GM19351 (cell line): ENCODE results near the gene RPN1.
"Not testable (repeated sequence)": the region's sequence is repeated elsewhere in the genome, so short reads cannot be mapped to it uniquely, and the experiment has no call there.

Source experiments
- ATAC-seq: cut with Tn5 transposase; IDR thresholded peaks from one replicate; pipeline ENCODE4 v1.9.1; 2021; ENCODE audit warnings: mild to moderate bottlenecking, moderate library complexity; ENCODE audit not compliant: unreplicated experiment

Gene RPN1

DNA sequence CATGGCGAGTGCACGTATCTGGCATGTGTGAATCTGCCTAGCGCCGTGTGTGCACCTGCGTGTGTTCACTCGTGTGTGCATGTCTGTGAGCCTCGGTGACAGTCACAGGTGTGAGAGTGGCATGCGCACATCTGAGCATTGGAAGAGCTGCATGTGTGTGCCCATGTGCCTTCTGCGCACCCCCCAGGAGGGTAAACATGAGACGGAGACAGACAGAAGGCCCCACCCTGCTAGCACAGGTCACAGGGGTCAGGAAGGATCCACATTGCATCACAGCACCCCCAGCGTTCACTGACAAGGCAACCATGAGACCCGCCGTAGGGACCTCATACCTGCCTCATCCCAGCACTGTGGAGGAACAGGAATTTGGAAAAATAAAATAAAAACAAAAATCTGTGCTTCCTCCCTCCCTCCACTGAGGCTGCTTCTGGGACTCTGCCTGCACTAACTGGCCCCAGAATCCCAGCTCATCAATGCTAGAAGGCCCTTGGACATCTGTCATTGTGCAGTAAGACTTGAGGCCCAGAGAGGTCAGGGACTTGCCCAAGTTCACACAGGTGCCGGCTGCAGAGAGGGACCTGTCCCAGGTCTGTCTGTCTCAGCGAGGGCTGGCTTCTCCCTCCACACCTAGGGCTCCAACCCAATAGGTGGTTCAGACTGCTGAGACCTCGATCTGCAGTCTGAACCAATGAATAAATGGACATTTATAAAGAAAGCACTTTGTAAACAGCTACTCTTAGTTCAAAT, 37.4 kb downstream of the RPN1 start:
- no peak for ATAC-seq

DNA sequence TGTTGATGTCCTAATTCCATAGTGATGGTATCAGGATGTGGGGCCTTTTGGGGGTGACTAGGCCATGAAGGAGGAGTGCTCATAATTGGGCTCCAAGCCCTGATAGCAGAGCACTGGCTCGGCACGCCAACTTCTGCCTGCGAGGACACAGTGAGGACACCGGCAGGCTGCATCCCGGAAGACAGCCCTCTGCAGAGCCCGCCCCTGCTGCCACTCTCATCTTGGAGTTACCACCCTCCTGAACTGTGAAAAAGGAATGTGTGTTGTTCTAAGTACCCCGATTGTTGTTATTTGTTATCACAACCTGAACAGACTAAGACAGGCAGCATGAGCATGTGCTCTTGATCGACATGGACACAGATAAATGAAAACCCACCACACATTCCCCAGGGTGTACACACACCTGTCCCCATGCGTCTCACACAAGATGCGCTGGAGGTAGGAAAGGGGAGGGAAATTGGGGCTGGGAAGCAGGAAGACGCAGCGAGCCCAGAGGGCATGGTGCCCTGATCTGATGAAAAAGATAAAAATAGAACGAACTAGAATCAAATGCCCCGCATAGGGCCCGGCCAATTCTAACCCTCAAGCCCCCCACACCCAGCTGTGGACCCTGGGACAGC, 40.1 kb downstream of the RPN1 start:
- ATAC-seq = no peak

DNA sequence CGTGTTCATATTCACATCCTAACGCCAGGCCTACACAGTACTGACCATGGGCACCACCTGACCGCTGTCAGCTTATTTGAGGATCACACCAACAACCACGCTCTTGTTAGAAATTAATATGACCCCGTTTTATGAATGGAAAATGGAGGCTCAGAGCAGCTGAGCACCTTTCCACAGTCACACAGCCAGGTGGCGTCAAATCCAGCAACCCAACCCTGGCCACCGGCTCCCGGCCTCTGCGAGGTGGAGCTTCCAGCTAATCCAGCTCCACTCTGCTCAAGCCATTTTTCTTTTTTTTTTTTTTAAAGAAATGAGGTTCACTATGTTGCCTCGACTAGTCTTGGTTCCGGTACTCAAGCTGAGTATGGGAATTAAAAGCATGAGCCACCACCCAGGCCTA, 41.3 kb downstream of the RPN1 start:
- ATAC-seq = no peak

DNA sequence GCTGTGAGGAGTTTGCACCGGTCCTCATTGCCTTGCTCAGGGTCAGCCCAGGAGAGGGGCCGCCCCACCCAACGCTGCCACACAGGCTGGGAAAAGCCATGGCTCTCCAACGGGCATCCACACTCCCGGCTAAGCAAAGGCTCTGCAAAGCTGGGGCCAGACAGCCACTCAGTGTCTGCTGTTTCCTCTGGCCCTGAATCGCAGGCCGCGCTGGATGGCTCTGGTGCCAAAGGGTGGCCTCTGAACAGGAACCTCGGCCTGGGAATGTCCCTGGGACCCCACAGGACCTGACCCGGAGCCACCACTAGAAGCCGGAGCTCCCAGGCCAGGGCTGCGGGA, 42.9 kb downstream of the RPN1 start:
- ATAC-seq = no peak

DNA sequence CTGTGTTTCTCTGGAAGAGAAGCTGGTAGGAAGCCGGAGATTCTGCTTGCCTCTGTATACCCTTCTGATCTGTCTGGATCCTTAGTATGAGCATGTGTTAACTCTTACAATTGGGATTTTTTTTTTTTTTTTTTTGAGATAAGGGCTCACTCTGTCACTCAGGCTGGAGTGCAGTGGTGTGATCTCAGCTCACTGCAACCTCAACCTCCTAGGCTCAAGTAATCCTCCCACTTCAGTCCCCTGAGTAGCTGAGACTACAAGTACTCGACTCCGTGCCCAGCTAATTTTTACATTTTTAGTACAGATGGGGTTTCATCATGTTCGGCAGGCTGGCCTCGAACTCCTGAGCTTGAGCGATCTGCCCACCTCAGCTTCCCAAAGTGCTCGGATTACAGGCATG, 44.5 kb downstream of the RPN1 start:
- no peak for ATAC-seq

DNA sequence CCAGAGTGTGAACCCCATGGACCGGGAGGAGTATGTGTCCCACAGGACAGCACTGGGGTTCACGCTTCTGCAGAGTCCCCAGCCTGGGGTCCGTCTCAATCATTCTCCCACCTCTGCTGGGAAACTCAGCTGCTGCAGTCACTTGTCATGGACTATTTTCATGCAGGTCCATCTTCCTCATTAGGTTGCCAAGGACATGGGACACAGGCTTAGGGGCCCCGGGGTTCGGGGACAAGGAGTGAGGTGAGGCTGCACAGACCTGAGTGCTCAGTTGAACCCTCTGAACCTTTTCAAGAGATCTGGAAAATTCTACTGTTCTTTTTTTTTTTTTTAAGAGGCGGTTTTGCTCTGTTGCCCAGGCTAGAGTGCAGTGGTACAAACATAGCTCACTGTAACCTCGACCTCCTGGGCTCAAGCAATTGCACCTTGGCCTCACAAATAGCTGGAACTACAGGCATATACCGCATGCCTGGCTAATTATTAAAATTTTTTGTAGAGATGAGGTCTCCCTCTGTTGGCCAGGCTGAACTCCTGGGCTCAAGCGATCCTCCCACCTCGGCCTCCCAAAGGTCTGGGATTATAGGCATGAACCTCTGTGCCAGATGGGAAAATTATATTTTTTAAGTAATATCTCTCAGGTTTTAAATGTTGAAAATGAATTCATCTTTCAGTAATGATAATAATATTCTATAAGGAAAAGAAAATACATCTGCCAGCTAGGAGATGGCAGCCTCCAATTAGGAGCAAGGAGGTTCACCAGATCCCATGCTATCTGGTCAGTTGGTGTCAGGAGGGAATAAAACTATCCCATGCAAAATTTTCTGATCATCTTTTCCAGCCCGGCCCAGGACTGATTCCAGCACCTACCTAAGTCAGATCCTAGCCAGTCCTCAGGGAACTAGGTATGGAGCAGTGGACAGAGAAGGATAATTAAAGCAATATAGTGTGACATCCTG, 45.2 kb downstream of the RPN1 start:
- no peak for ATAC-seq

DNA sequence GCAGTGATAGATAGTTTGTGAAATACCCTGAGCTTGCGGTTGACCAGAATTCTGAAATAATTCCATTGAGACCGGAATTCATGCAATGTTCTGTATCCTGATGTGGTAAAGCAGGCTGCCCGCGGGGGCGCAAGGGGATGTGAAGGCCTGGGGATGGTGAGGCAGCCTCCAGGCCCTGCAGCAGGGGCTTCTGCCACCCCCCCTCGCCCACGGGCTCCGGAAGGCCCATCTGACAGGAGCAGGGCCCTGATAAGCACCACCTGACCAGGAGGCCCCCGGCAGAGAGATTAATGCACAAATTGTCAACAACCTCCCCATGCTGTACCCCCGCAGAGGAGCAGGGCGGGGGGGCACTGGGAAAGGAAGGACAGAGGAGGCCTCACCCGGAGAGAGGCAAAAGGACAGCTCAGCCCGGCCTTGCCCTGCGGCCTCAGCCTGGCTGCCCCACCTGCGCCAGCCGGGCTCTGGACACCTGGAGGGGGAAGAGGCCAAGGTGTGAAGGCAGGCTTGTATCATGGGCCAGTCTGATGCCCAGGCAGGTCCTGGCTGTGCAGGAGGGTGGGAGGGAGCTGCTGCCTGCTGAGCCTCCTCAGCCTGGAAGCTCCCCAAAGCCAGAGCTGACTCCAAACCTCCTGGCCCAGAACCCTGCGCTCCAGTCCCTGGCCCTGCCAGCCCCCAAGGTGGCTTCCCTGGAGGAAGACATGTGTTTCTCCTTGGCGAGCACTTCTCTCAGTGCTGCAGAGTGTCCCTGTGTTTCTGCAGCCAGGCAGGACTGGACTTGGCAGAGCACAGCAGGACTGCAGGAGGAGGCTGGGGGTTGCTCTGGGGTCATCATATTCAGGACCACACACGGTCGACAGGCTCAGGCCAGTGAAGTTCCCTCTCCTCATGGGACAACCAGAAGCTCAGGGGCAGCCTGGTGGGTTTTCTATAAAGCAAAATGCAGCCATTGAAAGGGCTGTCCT, 46.5 kb downstream of the RPN1 start:
- no peak for ATAC-seq

DNA sequence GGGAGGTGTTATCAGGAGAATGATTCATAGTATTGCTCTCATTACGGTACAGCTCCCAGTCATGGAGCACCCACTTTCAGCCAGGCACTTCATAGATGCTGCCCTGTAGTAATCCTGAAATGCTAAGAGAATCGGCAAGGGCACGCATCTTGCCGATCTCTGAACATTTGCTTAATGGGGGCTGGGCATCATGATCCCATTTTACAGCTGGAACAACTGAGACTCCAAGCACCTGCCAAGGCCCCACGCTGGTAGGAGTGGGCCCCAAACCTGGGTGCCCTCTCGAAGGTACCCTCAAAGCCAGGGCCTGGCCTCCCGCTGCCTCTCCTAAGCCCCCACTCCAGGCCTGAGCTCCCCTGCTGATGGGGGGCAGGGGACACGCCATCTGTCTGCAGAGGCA, 47.3 kb downstream of the RPN1 start:
- no peak for ATAC-seq

DNA sequence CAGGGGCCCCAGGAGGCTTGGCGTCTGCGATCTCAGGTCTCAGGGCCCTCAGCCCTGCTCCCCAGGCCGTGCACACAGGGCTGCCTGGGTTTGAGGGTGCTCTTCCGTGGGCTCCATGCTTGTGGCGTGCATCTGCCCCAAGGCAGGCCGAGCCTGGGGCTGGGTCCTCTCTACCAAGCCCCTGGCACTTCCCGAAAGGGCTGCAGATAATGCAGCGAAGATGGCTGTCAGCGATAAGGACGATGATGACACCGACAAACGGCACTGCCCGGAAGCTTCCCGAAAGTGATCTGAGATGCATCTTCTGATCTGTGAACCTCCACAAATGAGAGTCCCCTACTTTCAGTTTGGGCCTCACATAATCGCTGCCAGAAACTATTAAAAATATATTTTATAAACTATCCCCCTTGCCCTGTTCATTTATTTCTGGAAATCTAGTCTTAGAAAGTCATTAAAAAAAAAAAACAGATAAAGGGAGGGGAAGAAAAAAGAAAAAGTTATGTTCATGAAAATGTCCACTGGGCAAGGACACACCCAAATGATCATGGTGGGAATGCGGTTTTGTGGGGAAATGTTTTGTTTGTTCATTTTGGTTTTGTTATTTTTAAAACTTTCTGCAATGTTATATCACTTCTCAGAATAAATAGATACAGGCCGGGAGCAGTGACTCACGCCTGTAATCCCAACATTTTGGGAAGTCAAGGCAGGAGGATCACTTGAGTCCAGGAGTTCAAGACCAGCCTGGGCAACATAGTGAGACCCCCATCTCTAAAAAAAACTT, 51.5 kb downstream of the RPN1 start:
- no peak for ATAC-seq

DNA sequence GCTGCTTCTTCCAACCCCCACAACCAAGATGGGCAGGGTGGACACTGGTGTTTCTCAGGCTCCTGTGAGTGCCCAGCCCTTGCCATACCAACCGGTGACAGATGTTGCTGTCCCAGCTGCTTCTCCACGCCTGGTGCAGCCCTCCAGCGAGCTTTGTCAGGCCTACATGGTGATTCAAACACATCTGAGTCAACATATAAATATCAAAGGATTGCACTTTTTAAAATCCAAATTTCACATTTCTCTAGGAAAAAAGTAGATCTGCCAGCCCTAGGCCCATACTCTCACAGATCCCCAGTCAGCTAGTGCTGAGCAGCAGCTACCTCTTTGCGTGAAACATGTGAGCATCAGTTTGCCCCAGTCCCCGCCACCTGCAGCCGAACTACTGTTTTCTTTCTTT, 52.7 kb downstream of the RPN1 start:
- ATAC-seq = no peak

DNA sequence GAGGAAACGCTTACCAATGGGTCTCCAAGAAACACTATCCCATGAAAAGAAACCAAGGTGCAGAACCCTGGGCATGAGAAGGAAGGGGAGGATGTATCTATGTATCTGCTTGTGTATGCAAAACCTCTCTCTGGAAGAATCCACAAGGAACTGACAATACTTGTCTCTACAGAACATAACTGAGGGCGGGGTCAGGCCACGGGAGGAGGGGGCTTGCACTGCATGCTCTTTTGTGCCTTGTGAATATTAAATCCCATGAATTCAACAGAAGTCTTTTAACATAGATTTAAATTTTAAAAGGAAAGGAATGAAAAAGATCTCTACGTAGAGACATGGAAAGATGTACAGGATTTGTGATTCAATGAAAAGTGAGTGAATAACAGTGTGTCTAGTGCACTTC, 57.8 kb downstream of the RPN1 start:
- no peak for ATAC-seq

DNA sequence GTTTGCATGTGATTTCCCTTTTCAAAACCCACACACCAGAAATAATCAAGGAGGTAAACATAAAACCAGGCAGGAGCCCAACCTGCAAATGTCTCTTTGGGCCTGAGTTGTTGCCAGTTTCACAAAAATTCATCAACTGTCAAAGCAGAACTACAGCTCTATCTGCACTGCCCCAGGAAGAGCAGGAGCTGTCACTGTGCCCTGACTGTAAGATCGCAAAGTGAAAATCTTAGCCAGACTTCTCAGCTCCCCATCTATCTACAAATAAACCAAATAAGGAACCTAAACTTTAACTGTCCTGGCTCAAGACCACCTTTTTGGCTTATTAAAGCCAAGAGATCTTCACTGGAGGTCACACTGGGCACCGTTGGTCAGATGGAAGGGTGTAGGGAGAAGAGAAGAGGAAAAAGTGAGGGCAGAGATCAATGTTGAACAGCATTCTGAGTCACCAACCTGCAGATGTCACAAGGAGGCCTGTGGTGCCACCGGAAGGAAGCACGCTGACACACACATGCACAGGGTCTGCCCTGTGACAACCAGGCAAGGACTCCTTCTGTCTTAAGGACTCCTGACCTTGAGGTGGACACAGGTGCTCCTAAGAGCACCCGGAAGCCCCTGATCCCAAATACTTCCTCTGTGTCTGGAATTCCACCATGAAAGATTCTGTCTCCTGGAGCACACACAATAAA, 58.7 kb downstream of the RPN1 start:
- ATAC-seq = no peak

DNA sequence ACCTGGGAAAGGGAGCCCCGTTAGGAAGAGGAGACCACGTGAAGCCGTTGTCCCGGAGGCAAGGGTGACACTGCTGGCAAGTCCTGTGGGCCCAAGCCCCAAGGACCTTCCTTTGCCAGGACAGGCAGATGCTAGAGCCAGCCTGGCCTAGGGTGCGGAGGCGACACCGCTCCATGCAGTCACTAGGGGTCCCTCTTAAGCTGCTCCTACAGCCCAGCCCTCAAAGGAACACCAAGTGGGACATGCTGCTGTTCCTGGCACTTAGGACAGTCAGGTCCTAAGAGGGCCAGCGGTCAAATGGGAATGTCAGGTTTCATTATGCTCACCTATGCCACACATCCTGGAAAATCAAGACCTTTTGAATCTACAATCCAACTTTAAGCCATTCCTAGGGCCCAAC, 59.7 kb downstream of the RPN1 start:
- no peak for ATAC-seq

DNA sequence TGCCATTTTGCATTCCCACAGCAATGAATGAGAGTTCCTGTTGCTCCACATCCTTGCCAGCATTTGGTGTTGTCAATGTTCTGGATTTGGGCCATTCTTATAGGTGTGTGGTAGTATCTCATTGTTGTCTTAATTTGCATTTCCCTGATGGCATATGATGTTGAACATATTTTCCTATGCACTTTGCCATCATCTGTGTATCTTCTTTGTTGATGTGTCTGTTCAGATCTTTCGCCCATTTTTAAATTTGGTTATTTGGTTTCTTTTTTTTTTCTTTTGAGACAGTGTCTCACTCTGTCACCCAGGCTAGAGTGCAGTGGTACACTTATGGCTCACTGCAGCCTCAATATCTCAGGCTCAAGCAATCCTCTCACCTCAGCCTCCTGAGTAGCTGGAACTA, 60.6 kb downstream of the RPN1 start:
- not testable (repeated sequence) for ATAC-seq

DNA sequence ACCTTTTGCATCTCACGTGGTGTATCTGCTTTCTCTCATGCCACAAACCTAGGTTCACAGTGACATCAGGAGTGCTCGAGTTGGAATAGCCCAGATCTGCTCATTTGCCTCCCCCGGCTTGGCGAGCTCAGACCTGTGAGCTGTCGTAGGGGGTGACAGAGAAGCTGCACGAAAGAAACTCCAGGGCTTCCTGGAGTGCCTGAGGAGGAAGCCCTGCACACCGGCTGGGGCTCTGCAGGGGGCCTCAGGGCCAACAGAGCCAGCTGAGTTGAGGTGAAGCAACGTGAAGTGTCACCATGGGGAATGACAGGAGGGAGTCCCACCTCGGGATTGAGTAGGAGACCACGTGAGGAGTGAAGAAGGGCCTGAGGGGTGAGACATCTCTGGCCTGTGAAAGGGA, 62.5 kb downstream of the RPN1 start:
- no peak for ATAC-seq

DNA sequence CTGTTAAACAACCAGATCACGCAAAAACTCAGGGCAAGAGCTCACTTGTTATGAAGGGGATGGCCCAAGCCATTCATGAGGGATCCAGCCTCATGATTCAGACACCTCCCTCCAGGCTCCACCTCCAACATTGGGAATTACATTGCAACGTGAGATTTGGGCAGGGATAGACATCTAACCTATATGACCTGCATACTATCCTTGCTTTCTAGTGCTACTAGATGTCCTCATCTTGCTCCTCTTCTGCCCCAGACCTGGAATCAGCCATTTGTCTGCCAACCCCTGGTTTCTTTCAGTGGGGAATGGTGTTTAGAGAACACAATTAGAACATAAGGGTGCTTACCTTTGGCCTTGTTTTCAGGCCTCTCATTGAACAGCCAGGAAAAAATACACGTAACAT, 63.2 kb downstream of the RPN1 start:
- ATAC-seq = no peak

DNA sequence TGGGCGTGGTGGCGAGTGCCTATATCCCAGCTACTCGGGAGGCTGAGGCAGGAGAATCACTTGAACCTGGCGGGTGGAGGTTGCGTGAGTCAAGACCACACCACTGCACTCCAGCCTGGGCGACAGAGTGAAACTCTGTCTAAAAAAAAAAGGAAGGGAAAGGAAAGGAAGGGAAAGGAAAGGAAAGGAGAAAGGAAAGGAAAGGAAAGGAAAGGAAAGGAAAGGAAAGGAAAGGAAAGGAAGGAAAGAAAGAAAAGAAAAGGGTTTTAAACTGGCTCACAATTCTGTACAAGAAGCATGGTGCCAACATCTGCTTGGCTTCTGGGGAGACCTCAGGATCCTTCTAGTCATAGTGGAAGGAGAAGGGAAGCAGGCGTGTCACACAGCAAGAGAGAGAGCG, 63.7 kb downstream of the RPN1 start:
- not testable (repeated sequence) for ATAC-seq

DNA sequence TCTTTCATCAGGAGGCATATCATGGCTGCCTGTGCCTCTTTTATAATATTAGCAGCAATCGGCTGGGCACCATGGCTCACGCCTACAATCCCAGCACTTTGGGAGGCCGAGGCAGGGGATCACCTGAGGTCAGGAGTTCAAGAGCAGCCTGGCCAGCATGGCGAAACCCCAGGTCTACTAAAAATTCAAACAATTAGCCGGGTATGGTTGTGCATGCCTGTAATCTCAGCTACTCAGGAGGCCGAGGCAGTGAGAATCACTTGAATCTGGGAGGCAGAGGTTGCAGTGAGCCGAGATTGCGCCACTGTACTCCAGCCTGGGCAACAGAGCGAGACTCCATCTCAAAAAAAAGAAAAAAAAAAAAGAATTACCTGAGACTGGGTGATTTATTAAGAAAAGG, 64.2 kb downstream of the RPN1 start:
- not testable (repeated sequence) for ATAC-seq

DNA sequence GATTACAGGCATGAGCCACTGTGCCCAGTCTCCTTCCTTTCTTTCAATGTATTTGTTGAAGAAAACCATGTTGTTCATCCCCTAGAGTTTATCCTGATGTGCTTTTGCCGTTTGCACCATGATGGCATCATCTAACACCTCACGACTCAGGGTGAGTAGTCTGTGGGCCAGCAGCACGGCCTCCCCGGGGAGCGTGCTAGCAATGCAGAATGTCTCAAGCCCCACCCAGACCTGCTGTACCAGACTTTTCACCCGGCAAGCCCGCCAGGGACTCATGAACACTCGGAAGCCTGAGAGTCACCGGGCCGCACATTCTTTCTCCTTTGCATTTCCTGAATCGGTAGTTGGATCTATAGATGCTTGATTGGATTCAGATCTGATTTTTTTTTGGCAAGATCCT, 64.6 kb downstream of the RPN1 start:
- no peak for ATAC-seq
